H9 (cell line): Measurements from ENCODE around the gene CFAP43. TPM values are rescaled to one million over a fixed set of nuclear protein-coding genes. Genes with fewer than 3 reads are reported as not detected.

Experiments
- DNase-seq: peaks from one replicate; pipeline ENCODE4 v3.0.0-alpha.2; 2017
- H2AFZ ChIP-seq: one replicate; pipeline ENCODE4 v1.6.1; 2013; ENCODE audit warnings: mild to moderate bottlenecking, low read length, control low read depth, moderate library complexity
- H2AK5ac ChIP-seq: 2 replicates; pipeline ENCODE4 v1.6.1; 2013; ENCODE audit warnings: low read length, control low read depth, mixed read lengths; ENCODE audit not compliant: insufficient read length
- H2BK120ac ChIP-seq: one replicate; pipeline ENCODE4 v1.6.1; 2013; ENCODE audit warnings: low read depth, mild to moderate bottlenecking, low read length, control low read depth, inconsistent platforms; ENCODE audit not compliant: poor library complexity, severe bottlenecking
- H2BK12ac ChIP-seq: 2 replicates; pipeline ENCODE4 v1.6.1; 2013; ENCODE audit warnings: low read length, control low read depth, mixed read lengths, low read depth; ENCODE audit not compliant: insufficient read length
- H2BK15ac ChIP-seq: 2 replicates; pipeline ENCODE4 v1.6.1; 2013; ENCODE audit warnings: low read depth, low read length, control low read depth
- H2BK20ac ChIP-seq: one replicate; pipeline ENCODE4 v1.6.1; 2013; ENCODE audit warnings: low read depth, mild to moderate bottlenecking, low read length, control low read depth, inconsistent platforms; ENCODE audit not compliant: poor library complexity, severe bottlenecking
- H2BK5ac ChIP-seq: 2 replicates; pipeline ENCODE4 v1.6.1; 2013; ENCODE audit warnings: low read length, control low read depth, mixed read lengths; ENCODE audit not compliant: insufficient read length
- H3K14ac ChIP-seq: 2 replicates; pipeline ENCODE4 v1.6.1; 2013; ENCODE audit warnings: low read length, control low read depth; ENCODE audit not compliant: insufficient read depth
- H3K18ac ChIP-seq: 2 replicates; pipeline ENCODE4 v1.6.1; 2013; ENCODE audit warnings: low read depth, mild to moderate bottlenecking, mixed read lengths, low read length, control low read depth; ENCODE audit not compliant: insufficient read length
- H3K23ac ChIP-seq: 2 replicates; pipeline ENCODE4 v1.6.1; 2013; ENCODE audit warnings: low read length, control low read depth, mixed read lengths, low read depth; ENCODE audit not compliant: insufficient read length
- H3K23me2 ChIP-seq: 2 replicates; pipeline ENCODE4 v1.6.1; 2013; ENCODE audit warnings: low read depth, mild to moderate bottlenecking, mixed read lengths, low read length, control low read depth; ENCODE audit not compliant: insufficient read length, poor library complexity, severe bottlenecking
- H3K27ac ChIP-seq: 2 replicates; pipeline ENCODE4 v1.5.1; 2013; ENCODE audit warnings: low read length, control low read depth, mixed read lengths, low read depth; ENCODE audit not compliant: insufficient read length
- H3K27me3 ChIP-seq: 2 replicates; pipeline ENCODE4 v1.6.1; 2013; ENCODE audit warnings: low read length, control low read depth, inconsistent platforms; ENCODE audit not compliant: insufficient read depth
- H3K4ac ChIP-seq: 2 replicates; pipeline ENCODE4 v1.6.1; 2013; ENCODE audit warnings: low read depth, mild to moderate bottlenecking, control low read depth, inconsistent platforms, low read length, moderate library complexity
- H3K4me1 ChIP-seq: 2 replicates; pipeline ENCODE4 v1.6.1; 2013; ENCODE audit warnings: low read length, control low read depth, inconsistent platforms; ENCODE audit not compliant: insufficient read depth
- H3K4me2 ChIP-seq: 2 replicates; pipeline ENCODE4 v1.6.1; 2013; ENCODE audit warnings: low read length, control low read depth, mixed read lengths; ENCODE audit not compliant: insufficient read length, insufficient read depth
- H3K56ac ChIP-seq: 2 replicates; pipeline ENCODE4 v1.6.1; 2013; ENCODE audit warnings: low read depth, mild to moderate bottlenecking, mixed read lengths, low read length, control low read depth; ENCODE audit not compliant: insufficient read length
- H3K79me1 ChIP-seq: 2 replicates; pipeline ENCODE4 v1.6.1; 2013; ENCODE audit warnings: low read depth, mild to moderate bottlenecking, moderate library complexity, low read length, control low read depth, inconsistent platforms; ENCODE audit not compliant: insufficient read depth, poor library complexity, severe bottlenecking
- H3K79me2 ChIP-seq: 2 replicates; pipeline ENCODE4 v1.6.1; 2013; ENCODE audit warnings: low read length, control low read depth, inconsistent platforms; ENCODE audit not compliant: insufficient read depth
- H3K9ac ChIP-seq: 2 replicates; pipeline ENCODE4 v1.6.1; 2013; ENCODE audit warnings: low read length, control low read depth, mixed read lengths; ENCODE audit not compliant: insufficient read length; ENCODE audit errors: extremely low read depth
- H3K9me3 ChIP-seq: one replicate; pipeline ENCODE4 v1.6.1; 2013; ENCODE audit warnings: low read depth, low read length, inconsistent platforms; ENCODE audit not compliant: control insufficient read depth
- H3T11ph ChIP-seq: one replicate; pipeline ENCODE4 v1.6.1; 2013; ENCODE audit warnings: mild to moderate bottlenecking, low read length, control low read depth, inconsistent platforms
- H4K20me1 ChIP-seq: one replicate; pipeline ENCODE4 v1.6.1; 2013; ENCODE audit not compliant: control insufficient read depth, insufficient read length, insufficient read depth
- H4K5ac ChIP-seq: 2 replicates; pipeline ENCODE4 v1.6.1; 2013; ENCODE audit warnings: low read depth, mild to moderate bottlenecking, mixed read lengths, low read length, control low read depth; ENCODE audit not compliant: insufficient read length
- H4K8ac ChIP-seq: replicated peaks from 2 replicates; pipeline ENCODE4 v1.6.1; 2013; ENCODE audit warnings: low read length, control low read depth, mixed read lengths, low read depth; ENCODE audit not compliant: insufficient read length
- H4K91ac ChIP-seq: 2 replicates; pipeline ENCODE4 v1.6.1; 2013; ENCODE audit warnings: low read depth, mild to moderate bottlenecking, moderate library complexity, mixed read lengths, low read length, control low read depth; ENCODE audit not compliant: insufficient read length
- H3K27ac Mint-ChIP-seq, 3 experiments: 2 replicates in 2 of 3; 3 replicates in 1 of 3; pipeline ENCODE4 v1.8.0; 2020 to 2021; ENCODE audit warnings: mixed read lengths in 3 of 3, mild to moderate bottlenecking in 1 of 3, moderate library complexity in 1 of 3
- H3K27me3 Mint-ChIP-seq: 2 replicates; pipeline ENCODE4 v1.8.0; 2021; ENCODE audit warnings: low read depth, mild to moderate bottlenecking, moderate library complexity, mixed read lengths
- H3K36me3 Mint-ChIP-seq, 3 experiments: 2 replicates in 2 of 3; 3 replicates in 1 of 3; pipeline ENCODE4 v1.8.0; 2020 to 2021; ENCODE audit warnings: low read depth in 3 of 3, mixed read lengths in 3 of 3; ENCODE audit not compliant: insufficient read depth in 1 of 3
- H3K4me1 Mint-ChIP-seq, 2 experiments: 2 replicates each; pipeline ENCODE4 v1.8.0; 2020; ENCODE audit warnings: mixed read lengths in 2 of 2
- H3K4me3 Mint-ChIP-seq, 2 experiments: 2 replicates in 1 of 2; 3 replicates in 1 of 2; pipeline ENCODE4 v1.8.0; 2020 to 2021; ENCODE audit warnings: mild to moderate bottlenecking in 2 of 2, mixed read lengths in 2 of 2, moderate library complexity in 1 of 2
- H3K9me3 Mint-ChIP-seq, 2 experiments: 2 replicates in 1 of 2; 3 replicates in 1 of 2; pipeline ENCODE4 v1.8.0; 2020; ENCODE audit warnings: mild to moderate bottlenecking in 2 of 2, mixed read lengths in 2 of 2, moderate library complexity in 1 of 2
- CTCF ChIP-seq: fragments of 200-600 bp; sonication (generic); conservative IDR thresholded peaks from 3 replicates; pipeline ENCODE4 v1.8.0; 2021; ENCODE audit warnings: antibody characterized with exemption, mild to moderate bottlenecking
- WGBS: extraction: QIAGEN DNeasy Blood & Tissue Kit; methylation state at CpG from one replicate; pipeline ENCODE4 v1.1.7; 2013; ENCODE audit warnings: missing lambda C conversion rate, low lambda C conversion rate, mixed read lengths; ENCODE audit not compliant: insufficient read length; ENCODE audit errors: extremely low coverage; 5-methylcytosine and 5-hydroxymethylcytosine counted together
- total RNA-seq: library from RNA; stranded (reverse); gene quantifications from 2 replicates; pipeline ENCODE4 v1.2.1, GENCODE V29; 2021

Gene CFAP43
- total RNA-seq, 1 experiment from 2014 or later: 0.26 TPM

DNA sequence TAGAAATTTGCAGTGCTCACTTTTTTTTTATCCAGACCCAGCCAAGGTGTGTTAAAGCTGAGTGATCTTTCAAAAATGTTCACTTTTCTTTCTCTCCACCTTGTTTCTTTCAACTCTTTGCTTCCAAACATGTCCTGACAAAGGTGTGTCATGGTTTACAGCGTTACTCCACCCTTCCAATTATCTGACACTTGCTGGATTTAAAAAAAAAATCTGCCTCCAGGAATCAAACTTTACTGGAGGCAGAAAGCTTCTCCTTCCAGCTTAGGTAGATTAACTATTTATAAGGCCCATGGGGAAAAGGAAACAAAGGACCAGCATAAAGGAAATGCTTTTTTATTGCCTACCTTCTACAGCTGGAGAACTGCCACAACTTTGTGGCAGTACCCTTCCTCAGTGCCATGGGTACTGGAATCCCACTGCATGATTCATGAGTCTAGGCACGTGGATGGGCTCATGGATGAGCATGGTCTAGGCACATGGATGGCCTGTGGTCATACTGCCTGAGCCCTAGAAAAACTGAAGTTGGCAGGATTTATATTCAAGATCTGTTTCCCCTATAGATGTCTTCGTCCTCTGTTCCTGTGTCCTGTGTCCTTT is 146.3 kb downstream of the CFAP43 start, which contains the start of gene COL17A1:
COL17A1 (minus strand) TSS at position 80 of the 600 bp plus-strand sequence. CDS start 5,207 bp downstream, outside the sequence.
- Histone ChIP-seq H2AK5ac (no peak within 1 kb of the TSS), H4K5ac (no peak within 1 kb of the TSS), H2AFZ (no peak within 1 kb of the TSS), H3K79me2 (no peaks in the 10 kb centered on the region), H3K56ac (no peak within 1 kb of the TSS), H4K8ac (no peak within 1 kb of the TSS), H3K9me3 (no peaks in the 10 kb centered on the region), H2BK12ac (no peak within 1 kb of the TSS), H3K4ac (no peak within 1 kb of the TSS), H3K27ac (no peak within 1 kb of the TSS), H3K4me1 (peaks cover 5% of the 10 kb centered on the region; the same call in 1 of the 2 replicates), H3K14ac (no peak within 1 kb of the TSS), H2BK20ac (no peak within 1 kb of the TSS), H3K27me3 (no peaks in the 10 kb centered on the region), H4K91ac (no peak within 1 kb of the TSS), H3K18ac (no peak within 1 kb of the TSS), H2BK120ac (no peak within 1 kb of the TSS), H3K4me2 (no peak within 1 kb of the TSS), H2BK5ac (no peak within 1 kb of the TSS), H3K79me1 (no peaks in the 10 kb centered on the region), H4K20me1 (no peaks in the 10 kb centered on the region), H3K23ac (no peak within 1 kb of the TSS), H3T11ph (no peak within 1 kb of the TSS), H3K23me2 (no peaks in the 10 kb centered on the region), H3K9ac (no peak within 1 kb of the TSS), H2BK15ac (no peak within 1 kb of the TSS)
- H3K4me1 Mint-ChIP-seq: peaks cover 27 to 34% of the 10 kb centered on the region in 2 experiments
- TF ChIP-seq CTCF: no peak
- H3K4me3 Mint-ChIP-seq: no peak within 1 kb of the TSS
- H3K36me3 Mint-ChIP-seq: no peaks in the 10 kb centered on the region
- no peaks in the 10 kb centered on the region; the same call in 1 of the 2 replicates for H3K27me3 Mint-ChIP-seq
- no CpG with 5 or more reads among the region's 3 CpGs for WGBS
- H3K27ac Mint-ChIP-seq: no peak within 1 kb of the TSS; a peak in 1 of 7 replicates
- no peaks in the 10 kb centered on the region for H3K9me3 Mint-ChIP-seq
- DNase-seq: no peak
